ENCODE results near the gene OSGIN1. TPM values are rescaled to one million over a fixed set of nuclear protein-coding genes. Genes with fewer than 3 reads are reported as not detected.

The OSGIN1 gene
- total and polyA plus RNA-seq, 8 donors = 2.6 to 28.6 (median 10.2) TPM

DNA sequence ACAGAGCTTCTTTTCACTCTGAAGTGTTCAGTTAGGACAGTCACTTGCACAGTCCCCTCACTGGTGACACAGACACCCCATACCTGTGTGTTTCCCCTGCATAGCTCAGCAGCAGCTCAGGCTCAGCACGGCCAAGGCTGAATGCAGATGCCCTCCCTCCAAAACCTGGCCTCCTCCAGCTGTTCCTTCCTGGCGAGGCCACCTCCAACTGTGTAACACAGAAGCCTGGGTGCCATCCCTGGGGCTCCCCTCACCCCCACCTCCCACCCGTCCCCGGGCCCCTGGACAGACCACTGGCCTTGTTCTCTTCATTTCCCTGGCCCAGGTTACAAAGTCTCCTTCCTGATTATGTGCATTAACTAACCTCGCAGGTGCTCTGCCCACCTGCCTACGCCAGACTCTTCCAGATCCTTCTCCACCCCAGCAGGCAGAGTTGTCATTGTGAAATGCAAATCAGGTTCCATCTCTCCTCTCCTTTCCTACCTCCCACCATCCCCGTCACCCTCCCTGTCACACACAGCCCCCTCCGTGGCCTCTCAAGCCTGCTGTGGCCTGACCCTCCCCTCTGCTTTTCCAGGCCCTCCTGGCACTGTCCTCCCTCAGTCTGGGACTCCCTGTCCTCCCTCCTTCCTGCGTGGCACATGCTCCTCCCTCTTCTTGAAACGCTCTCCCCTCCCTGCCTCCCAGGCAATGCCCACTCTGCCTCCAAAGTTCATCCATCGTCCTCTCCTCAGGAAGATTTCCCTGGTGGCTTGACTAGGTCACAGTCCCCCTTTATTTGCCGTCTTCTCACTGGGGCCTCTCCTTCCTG is 27.7 kb upstream of the OSGIN1 start:
- H3K27me3 ChIP-seq = no peaks in the 10 kb centered on the region
- no peak overlapping the region for H3K4me3 ChIP-seq
- intact Hi-C loops (cut with DNase I; ENCODE audit: low total_unique reads) = no loop called here
- H3K27ac ChIP-seq = no peak overlapping the region
- no peaks in the 10 kb centered on the region for H3K9me3 ChIP-seq
- 79 to 89% (median 85%) methylated on average over 12 of the region's 12 CpGs for WGBS, 5 donors
- H3K36me3 ChIP-seq = peaks cover 0 to 70% (median 58%) of the 10 kb centered on the region in 4 donors
- H3K4me1 ChIP-seq = peaks cover 0 to 12% (median 9%) of the 10 kb centered on the region in 4 donors
- TF ChIP-seq, protein P1, sequence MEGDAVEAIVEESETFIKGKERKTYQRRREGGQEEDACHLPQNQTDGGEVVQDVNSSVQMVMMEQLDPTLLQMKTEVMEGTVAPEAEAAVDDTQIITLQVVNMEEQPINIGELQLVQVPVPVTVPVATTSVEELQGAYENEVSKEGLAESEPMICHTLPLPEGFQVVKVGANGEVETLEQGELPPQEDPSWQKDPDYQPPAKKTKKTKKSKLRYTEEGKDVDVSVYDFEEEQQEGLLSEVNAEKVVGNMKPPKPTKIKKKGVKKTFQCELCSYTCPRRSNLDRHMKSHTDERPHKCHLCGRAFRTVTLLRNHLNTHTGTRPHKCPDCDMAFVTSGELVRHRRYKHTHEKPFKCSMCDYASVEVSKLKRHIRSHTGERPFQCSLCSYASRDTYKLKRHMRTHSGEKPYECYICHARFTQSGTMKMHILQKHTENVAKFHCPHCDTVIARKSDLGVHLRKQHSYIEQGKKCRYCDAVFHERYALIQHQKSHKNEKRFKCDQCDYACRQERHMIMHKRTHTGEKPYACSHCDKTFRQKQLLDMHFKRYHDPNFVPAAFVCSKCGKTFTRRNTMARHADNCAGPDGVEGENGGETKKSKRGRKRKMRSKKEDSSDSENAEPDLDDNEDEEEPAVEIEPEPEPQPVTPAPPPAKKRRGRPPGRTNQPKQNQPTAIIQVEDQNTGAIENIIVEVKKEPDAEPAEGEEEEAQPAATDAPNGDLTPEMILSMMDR (IDR thresholded peaks at IDR 0.05) = no peak
- no peak for DNase-seq

DNA sequence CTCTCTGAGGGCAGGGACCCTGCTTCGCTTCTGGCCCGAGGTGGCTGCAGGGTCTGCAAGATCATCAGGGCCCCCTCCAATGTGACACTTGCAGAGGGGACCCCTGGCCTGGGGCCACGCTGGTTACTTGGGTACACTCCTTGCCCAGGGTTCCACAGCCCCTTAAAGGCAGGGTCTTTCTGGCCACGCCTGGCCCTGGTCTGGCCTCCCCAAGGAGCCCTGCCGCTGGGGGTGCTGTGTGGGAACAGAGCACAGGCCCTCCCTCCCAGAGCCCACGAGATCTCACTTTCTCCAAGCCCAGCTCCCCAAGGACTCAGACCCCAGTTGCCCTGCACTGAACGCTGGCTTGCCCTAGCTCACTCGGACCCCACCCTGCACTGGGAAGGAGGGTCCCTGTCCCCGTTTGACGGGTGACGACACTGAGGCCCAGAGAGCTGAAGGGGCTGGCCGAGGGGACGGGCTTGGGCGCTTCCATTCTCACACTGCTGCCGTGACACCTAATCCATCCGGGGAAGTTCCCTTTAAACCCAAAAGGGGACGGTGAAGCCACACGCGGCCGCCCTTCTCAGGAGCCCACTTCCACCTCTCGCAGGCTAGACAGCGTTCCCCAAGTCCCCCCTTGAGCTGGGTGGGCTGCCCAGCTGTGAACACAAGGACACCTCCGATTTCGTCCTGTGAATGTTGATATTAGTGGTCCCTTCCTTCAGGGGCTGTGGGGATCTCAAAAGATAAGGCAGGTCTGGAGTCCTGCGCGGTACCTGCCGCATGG is 26.9 kb upstream of the OSGIN1 start:
- no peak for DNase-seq
- WGBS, 5 donors = 56 to 58% (median 57%) methylated on average over 19 to 27 of the region's 27 CpGs
- Histone ChIP-seq H3K27me3 (no peaks in the 10 kb centered on the region), H3K4me1 (peaks cover 0 to 12% (median 9%) of the 10 kb centered on the region in 4 donors), H3K36me3 (peaks cover 0 to 62% (median 52%) of the 10 kb centered on the region in 4 donors), H3K4me3 (no peak overlapping the region), H3K9me3 (no peaks in the 10 kb centered on the region), H3K27ac (no peak overlapping the region)
- intact Hi-C loops (cut with DNase I; ENCODE audit: low total_unique reads) = no loop called here
- TF ChIP-seq EP300 (IDR thresholded peaks at IDR 0.05) = no peak
- no peak for TF ChIP-seq POLR2AphosphoS5 (IDR thresholded peaks at IDR 0.05)
- TF ChIP-seq POLR2A (IDR thresholded peaks at IDR 0.05) = no peak
- TF ChIP-seq, protein P1 (IDR thresholded peaks at IDR 0.05) = no peak

DNA sequence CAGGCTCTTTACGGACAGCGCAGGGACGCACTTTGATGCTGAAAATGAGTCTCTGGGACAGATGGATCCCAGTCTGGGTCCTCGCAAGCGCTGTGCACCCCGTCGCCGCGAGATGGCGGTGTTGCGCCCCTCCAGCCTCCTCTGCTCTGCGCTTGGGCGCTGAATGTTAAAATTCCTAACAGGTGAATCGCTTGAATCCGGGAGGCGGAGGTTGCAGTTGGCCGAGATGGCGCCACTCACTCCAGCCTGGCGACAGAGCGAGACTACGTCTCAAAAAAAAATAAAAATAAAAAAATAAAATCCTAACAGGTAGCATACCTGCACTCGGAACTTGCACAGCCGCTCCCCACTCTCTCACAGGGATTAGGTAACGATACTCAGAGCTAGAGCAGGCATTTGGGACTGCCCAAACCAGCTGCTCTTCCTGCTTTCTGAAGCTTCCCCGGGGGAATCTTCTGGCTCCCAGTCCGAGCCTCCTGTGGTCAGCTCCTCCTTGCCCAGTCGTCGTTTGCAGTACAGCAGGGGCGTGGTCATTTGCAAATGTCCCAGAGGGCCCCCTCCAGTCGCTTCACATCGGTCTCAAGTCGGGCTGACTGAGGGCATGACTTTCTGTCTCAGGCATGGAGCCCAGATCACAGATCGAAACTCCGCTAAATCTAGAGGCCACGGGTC is 26.2 kb upstream of the OSGIN1 start:
- Histone ChIP-seq H3K27ac (peak overlapping the region in 4 of 5 donors; percentile 26 to 62 (median 40)), H3K36me3 (peaks cover 0 to 55% (median 45%) of the 10 kb centered on the region in 4 donors), H3K4me3 (peak overlapping the region; percentile 11 to 22 (median 12)), H3K4me1 (peaks cover 0 to 12% (median 9%) of the 10 kb centered on the region in 4 donors), H3K27me3 (no peaks in the 10 kb centered on the region), H3K9me3 (no peaks in the 10 kb centered on the region)
- intact Hi-C loops (cut with DNase I; ENCODE audit: low total_unique reads) = no loop called here
- peak; percentile 85 to 92 for DNase-seq
- 12 to 21% (median 14%) methylated on average over 32 to 35 of the region's 35 CpGs for WGBS, 5 donors
- TF ChIP-seq POLR2A (IDR thresholded peaks at IDR 0.05) = no peak
- TF ChIP-seq POLR2AphosphoS5 (IDR thresholded peaks at IDR 0.05) = peak in 1 of 3 donors; percentile 58
- TF ChIP-seq, protein P1 (IDR thresholded peaks at IDR 0.05) = peak in 5 of 7 experiments; percentile 63 to 96 (median 94)

Measured in stomach (tissue), 9 donors.